ENCODE data around the gene KRTAP20-1.

DNA sequence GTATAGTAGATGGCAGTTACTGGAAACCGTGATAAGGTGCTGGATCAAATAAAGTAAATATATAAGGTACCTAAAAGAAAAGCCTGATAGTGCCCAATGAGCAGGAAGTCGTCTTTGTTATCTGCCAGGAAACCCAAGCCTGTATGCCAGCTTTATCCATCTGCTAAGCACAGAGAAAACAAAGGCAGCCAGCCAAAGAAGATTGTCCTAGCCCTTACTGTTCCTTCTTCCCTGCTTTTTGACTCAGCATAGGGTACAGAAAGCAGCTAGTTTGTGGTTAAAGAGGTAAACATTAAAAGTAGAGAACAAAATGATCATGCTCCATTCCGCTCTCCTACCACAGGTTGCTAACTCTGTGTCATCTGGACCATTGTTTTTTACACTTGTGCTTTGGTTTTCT, 36.1 kb upstream of the KRTAP20-1 start:
- TF ChIP-seq, protein P1, sequence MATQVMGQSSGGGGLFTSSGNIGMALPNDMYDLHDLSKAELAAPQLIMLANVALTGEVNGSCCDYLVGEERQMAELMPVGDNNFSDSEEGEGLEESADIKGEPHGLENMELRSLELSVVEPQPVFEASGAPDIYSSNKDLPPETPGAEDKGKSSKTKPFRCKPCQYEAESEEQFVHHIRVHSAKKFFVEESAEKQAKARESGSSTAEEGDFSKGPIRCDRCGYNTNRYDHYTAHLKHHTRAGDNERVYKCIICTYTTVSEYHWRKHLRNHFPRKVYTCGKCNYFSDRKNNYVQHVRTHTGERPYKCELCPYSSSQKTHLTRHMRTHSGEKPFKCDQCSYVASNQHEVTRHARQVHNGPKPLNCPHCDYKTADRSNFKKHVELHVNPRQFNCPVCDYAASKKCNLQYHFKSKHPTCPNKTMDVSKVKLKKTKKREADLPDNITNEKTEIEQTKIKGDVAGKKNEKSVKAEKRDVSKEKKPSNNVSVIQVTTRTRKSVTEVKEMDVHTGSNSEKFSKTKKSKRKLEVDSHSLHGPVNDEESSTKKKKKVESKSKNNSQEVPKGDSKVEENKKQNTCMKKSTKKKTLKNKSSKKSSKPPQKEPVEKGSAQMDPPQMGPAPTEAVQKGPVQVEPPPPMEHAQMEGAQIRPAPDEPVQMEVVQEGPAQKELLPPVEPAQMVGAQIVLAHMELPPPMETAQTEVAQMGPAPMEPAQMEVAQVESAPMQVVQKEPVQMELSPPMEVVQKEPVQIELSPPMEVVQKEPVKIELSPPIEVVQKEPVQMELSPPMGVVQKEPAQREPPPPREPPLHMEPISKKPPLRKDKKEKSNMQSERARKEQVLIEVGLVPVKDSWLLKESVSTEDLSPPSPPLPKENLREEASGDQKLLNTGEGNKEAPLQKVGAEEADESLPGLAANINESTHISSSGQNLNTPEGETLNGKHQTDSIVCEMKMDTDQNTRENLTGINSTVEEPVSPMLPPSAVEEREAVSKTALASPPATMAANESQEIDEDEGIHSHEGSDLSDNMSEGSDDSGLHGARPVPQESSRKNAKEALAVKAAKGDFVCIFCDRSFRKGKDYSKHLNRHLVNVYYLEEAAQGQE (IDR thresholded peaks at IDR 0.05), result no peak
- TF ChIP-seq, protein P2, sequence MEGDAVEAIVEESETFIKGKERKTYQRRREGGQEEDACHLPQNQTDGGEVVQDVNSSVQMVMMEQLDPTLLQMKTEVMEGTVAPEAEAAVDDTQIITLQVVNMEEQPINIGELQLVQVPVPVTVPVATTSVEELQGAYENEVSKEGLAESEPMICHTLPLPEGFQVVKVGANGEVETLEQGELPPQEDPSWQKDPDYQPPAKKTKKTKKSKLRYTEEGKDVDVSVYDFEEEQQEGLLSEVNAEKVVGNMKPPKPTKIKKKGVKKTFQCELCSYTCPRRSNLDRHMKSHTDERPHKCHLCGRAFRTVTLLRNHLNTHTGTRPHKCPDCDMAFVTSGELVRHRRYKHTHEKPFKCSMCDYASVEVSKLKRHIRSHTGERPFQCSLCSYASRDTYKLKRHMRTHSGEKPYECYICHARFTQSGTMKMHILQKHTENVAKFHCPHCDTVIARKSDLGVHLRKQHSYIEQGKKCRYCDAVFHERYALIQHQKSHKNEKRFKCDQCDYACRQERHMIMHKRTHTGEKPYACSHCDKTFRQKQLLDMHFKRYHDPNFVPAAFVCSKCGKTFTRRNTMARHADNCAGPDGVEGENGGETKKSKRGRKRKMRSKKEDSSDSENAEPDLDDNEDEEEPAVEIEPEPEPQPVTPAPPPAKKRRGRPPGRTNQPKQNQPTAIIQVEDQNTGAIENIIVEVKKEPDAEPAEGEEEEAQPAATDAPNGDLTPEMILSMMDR (IDR thresholded peaks at IDR 0.05; ENCODE audit: low read depth, low read length, missing input control), result no peak
- TF ChIP-seq, protein P3, sequence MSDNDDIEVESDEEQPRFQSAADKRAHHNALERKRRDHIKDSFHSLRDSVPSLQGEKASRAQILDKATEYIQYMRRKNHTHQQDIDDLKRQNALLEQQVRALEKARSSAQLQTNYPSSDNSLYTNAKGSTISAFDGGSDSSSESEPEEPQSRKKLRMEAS (IDR thresholded peaks at IDR 0.05), result no peak
- TF ChIP-seq TAF1 (conservative IDR thresholded peaks at IDR 0.05) (no peak), GABPA (IDR thresholded peaks at IDR 0.05 in 1 of 2, conservative IDR thresholded peaks at IDR 0.05 in 1 of 2) (no peak)
- TF ChIP-seq, protein P4, sequence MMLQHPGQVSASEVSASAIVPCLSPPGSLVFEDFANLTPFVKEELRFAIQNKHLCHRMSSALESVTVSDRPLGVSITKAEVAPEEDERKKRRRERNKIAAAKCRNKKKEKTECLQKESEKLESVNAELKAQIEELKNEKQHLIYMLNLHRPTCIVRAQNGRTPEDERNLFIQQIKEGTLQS (IDR thresholded peaks at IDR 0.05), result no peak
